H1 (cell line): Measurements from ENCODE around the gene SRSF2. TPM values are rescaled to one million over a fixed set of nuclear protein-coding genes. Genes with fewer than 3 reads are reported as not detected.

Experiments used
- CTCF ChIA-PET: fragments of 300-600 bp; sonication (Branson Sonifier 250); formaldehyde crosslinking; loops from one replicate; lab custom pipeline; 2021; ENCODE audit not compliant: partially characterized antibody; lab: Charles Lee
- POLR2A ChIA-PET: fragments of 300-600 bp; sonication (Branson Sonifier 250); formaldehyde crosslinking; loops from one replicate; lab custom pipeline; 2021; ENCODE audit warnings: inconsistent platforms; ENCODE audit not compliant: partially characterized antibody; lab: Charles Lee
- DNase-seq, 2 experiments: peaks; one replicate each; pipeline versions ENCODE4 v3.0.0 to v3.0.0-alpha.2; 2010 to 2022; ENCODE audit warnings: low spot score in 2 of 2, low read depth in 1 of 2, mixed read lengths in 1 of 2
- FAIRE-seq: peaks from 2 replicates; lab custom pipeline; 2011; peaks lifted over from hg19 to GRCh38; lab: Jason Lieb, UNC
- H2AFZ ChIP-seq: 2 replicates; pipeline ENCODE4 v1.8.1; 2012; ENCODE audit warnings: low read length, inconsistent platforms
- H2AK5ac ChIP-seq: 2 replicates; pipeline ENCODE4 v1.6.1; 2013; ENCODE audit warnings: low read depth, low read length
- H2BK120ac ChIP-seq: replicated peaks from 2 replicates; pipeline ENCODE3; 2013; ENCODE audit warnings: low read depth, low read length, inconsistent platforms
- H2BK12ac ChIP-seq: 2 replicates; pipeline ENCODE4 v1.6.1; 2013; ENCODE audit warnings: low read depth, low read length
- H2BK15ac ChIP-seq: 2 replicates; pipeline ENCODE4 v1.6.1; 2013; ENCODE audit warnings: low read length
- H2BK20ac ChIP-seq: 2 replicates; pipeline ENCODE4 v1.6.1; 2013; ENCODE audit warnings: low read length
- H2BK5ac ChIP-seq: 2 replicates; pipeline ENCODE4 v1.6.1; 2013; ENCODE audit warnings: low read depth, low read length
- H3K14ac ChIP-seq: 2 replicates; pipeline ENCODE4 v1.6.1; 2013; ENCODE audit warnings: inconsistent platforms; ENCODE audit not compliant: insufficient read length
- H3K18ac ChIP-seq: 2 replicates; pipeline ENCODE4 v1.6.1; 2013; ENCODE audit warnings: low read length; ENCODE audit errors: extremely low read depth
- H3K23ac ChIP-seq: 2 replicates; pipeline ENCODE4 v1.6.1; 2013; ENCODE audit warnings: inconsistent platforms; ENCODE audit not compliant: insufficient read length
- H3K23me2 ChIP-seq: 2 replicates; pipeline ENCODE4 v1.6.1; 2013; ENCODE audit warnings: low read depth, low read length
- H3K27ac ChIP-seq: 2 replicates; pipeline ENCODE4 v1.6.1; 2011; ENCODE audit warnings: low read depth, low read length, inconsistent platforms
- H3K27me3 ChIP-seq, 4 experiments: replicated peaks in 1 of 4; 1 replicate in 1 of 4; 2 replicates in 3 of 4; pipeline versions ENCODE4 v1.6.1 to v1.8.1; 2011 to 2013; ENCODE audit warnings: low read length in 3 of 4, mild to moderate bottlenecking in 3 of 4, inconsistent platforms in 2 of 4, mixed read lengths in 2 of 4, moderate library complexity in 1 of 4; ENCODE audit not compliant: control insufficient read depth in 3 of 4, insufficient read depth in 3 of 4; ENCODE audit errors: extremely low read depth in 1 of 4
- H3K36me3 ChIP-seq, 4 experiments: 2 replicates each; pipeline versions ENCODE4 v1.6.1 to v1.8.1; 2011 to 2013; ENCODE audit warnings: mild to moderate bottlenecking in 4 of 4, low read length in 3 of 4, moderate library complexity in 2 of 4, control low read depth in 1 of 4, inconsistent platforms in 1 of 4; ENCODE audit not compliant: insufficient read depth in 4 of 4, control insufficient read depth in 2 of 4
- H3K4ac ChIP-seq: replicated peaks from 2 replicates; pipeline ENCODE3; 2013; ENCODE audit warnings: low read length, low read depth, mixed read lengths, inconsistent platforms; ENCODE audit not compliant: insufficient read length
- H3K4me1 ChIP-seq, 4 experiments: replicated peaks in 1 of 4; 1 replicate in 1 of 4; 2 replicates in 3 of 4; pipeline versions ENCODE4 v1.6.1 to v1.8.1; 2011 to 2013; ENCODE audit warnings: low read length in 3 of 4, inconsistent platforms in 2 of 4, mixed read lengths in 1 of 4; ENCODE audit not compliant: insufficient read depth in 4 of 4, control insufficient read depth in 3 of 4
- H3K4me2 ChIP-seq, 2 experiments: 2 replicates each; pipeline versions ENCODE4 v1.6.1 to v1.8.1; 2011 to 2013; ENCODE audit warnings: low read depth in 2 of 2, low read length in 2 of 2, control low read depth in 1 of 2, inconsistent platforms in 1 of 2, mild to moderate bottlenecking in 1 of 2; ENCODE audit not compliant: insufficient read depth in 1 of 2
- H3K4me3 ChIP-seq, 4 experiments: fragments of 200-600, 300-600 bp in 1 of 4; sonication (generic), shearing (Covaris generic), sonication (Bioruptor Twin) in 1 of 4; 2 replicates each; pipeline versions ENCODE4 v1.5.1 to v1.8.1; 2011 to 2016; ENCODE audit warnings: low read length in 4 of 4, low read depth in 3 of 4, control low read depth in 2 of 4, inconsistent platforms in 2 of 4, mild to moderate bottlenecking in 2 of 4, mixed read lengths in 1 of 4, moderate library complexity in 1 of 4; ENCODE audit not compliant: insufficient read depth in 2 of 4; ENCODE audit errors: extremely low read depth in 1 of 4
- H3K56ac ChIP-seq: replicated peaks from 2 replicates; pipeline ENCODE3; 2013; ENCODE audit warnings: low read depth, mild to moderate bottlenecking, mixed read lengths, low read length, inconsistent platforms; ENCODE audit not compliant: insufficient read length
- H3K79me1 ChIP-seq: 2 replicates; pipeline ENCODE4 v1.6.1; 2013; ENCODE audit warnings: low read depth, low read length, control low read depth
- H3K79me2 ChIP-seq, 2 experiments: 2 replicates each; pipeline versions ENCODE4 v1.6.1 to v1.8.1; 2012 to 2013; ENCODE audit warnings: low read length in 2 of 2, mild to moderate bottlenecking in 2 of 2, inconsistent platforms in 1 of 2; ENCODE audit not compliant: insufficient read depth in 2 of 2, control insufficient read depth in 1 of 2
- H3K9ac ChIP-seq, 4 experiments: replicated peaks in 1 of 4; 1 replicate in 1 of 4; 2 replicates in 3 of 4; pipeline versions ENCODE4 v1.6.1 to v1.8.1; 2011 to 2013; ENCODE audit warnings: low read depth in 3 of 4, low read length in 3 of 4, control low read depth in 2 of 4, mild to moderate bottlenecking in 2 of 4, moderate library complexity in 2 of 4, inconsistent platforms in 1 of 4; ENCODE audit errors: extremely low read depth in 1 of 4
- H3K9me3 ChIP-seq, 2 experiments: 2 replicates each; pipeline versions ENCODE4 v1.6.1 to v1.8.1; 2012 to 2013; ENCODE audit warnings: mild to moderate bottlenecking in 2 of 2, moderate library complexity in 2 of 2, control low read depth in 1 of 2, inconsistent platforms in 1 of 2, low read depth in 1 of 2, low read length in 1 of 2, mixed read lengths in 1 of 2; ENCODE audit not compliant: insufficient read depth in 2 of 2
- H4K20me1 ChIP-seq, 2 experiments: replicated peaks in 1 of 2; 2 replicates each; pipeline versions ENCODE3 to v1.8.1; 2011 to 2013; ENCODE audit warnings: inconsistent platforms in 2 of 2, low read length in 2 of 2, mild to moderate bottlenecking in 1 of 2; ENCODE audit not compliant: insufficient read depth in 2 of 2, control insufficient read depth in 1 of 2
- H4K5ac ChIP-seq: 2 replicates; pipeline ENCODE4 v1.6.1; 2013; ENCODE audit warnings: low read length, low read depth, mixed read lengths, inconsistent platforms; ENCODE audit not compliant: insufficient read length
- H4K8ac ChIP-seq: 2 replicates; pipeline ENCODE4 v1.8.0; 2013; ENCODE audit warnings: mild to moderate bottlenecking, moderate library complexity, low read length, inconsistent platforms; ENCODE audit not compliant: insufficient read depth; ENCODE audit errors: extremely low read depth
- H4K91ac ChIP-seq: replicated peaks from 2 replicates; pipeline ENCODE3; 2013; ENCODE audit warnings: low read length, mixed read lengths, inconsistent platforms; ENCODE audit not compliant: insufficient read length
- CTBP2 ChIP-seq: IDR thresholded peaks from 2 replicates; pipeline ENCODE4 v1.7.0; 2011; ENCODE audit warnings: borderline replicate concordance, mild to moderate bottlenecking, moderate library complexity, mixed read lengths, low read length; ENCODE audit not compliant: insufficient read depth, insufficient read length
- EZH2 ChIP-seq: fragments of 200-600 bp; sonication (generic); IDR thresholded peaks from 2 replicates; pipeline ENCODE4 v1.7.1; 2012; ENCODE audit warnings: low read depth, mild to moderate bottlenecking, moderate library complexity, low read length, inconsistent platforms; ENCODE audit not compliant: severe bottlenecking
- GTF2F1 ChIP-seq: IDR thresholded peaks from 2 replicates; pipeline ENCODE4 v1.6.1; 2012; ENCODE audit warnings: low read depth, low read length, improper control_type of control experiment, borderline replicate concordance
- KDM1A ChIP-seq: fragments of 200-600, 300-600 bp; sonication (generic); IDR thresholded peaks from 2 replicates; pipeline ENCODE4 v1.7.1; 2016; ENCODE audit warnings: mild to moderate bottlenecking, low read length, borderline replicate concordance
- MAFK ChIP-seq: IDR thresholded peaks from 2 replicates; pipeline ENCODE4 v1.6.1; 2012; ENCODE audit warnings: low read depth, mild to moderate bottlenecking, improper control_type of control experiment, low read length
- PHF8 ChIP-seq: fragments of 200-600 bp; sonication (generic); conservative IDR thresholded peaks from 2 replicates; pipeline ENCODE4 v1.7.1; 2012; ENCODE audit warnings: low read depth, mild to moderate bottlenecking, inconsistent platforms, low read length, moderate library complexity
- POLR2AphosphoS5 ChIP-seq: IDR thresholded peaks from 2 replicates; pipeline ENCODE4 v1.6.1; 2011; ENCODE audit warnings: low read depth, low read length
- RAD21 ChIP-seq, 2 experiments: IDR thresholded peaks in 1 of 2; conservative IDR thresholded peaks in 1 of 2; 2 replicates each; pipeline ENCODE4 v1.6.1; 2011; ENCODE audit warnings: low read depth in 2 of 2, low read length in 2 of 2, improper control_type of control experiment in 1 of 2, inconsistent platforms in 1 of 2, mild to moderate bottlenecking in 1 of 2, moderate library complexity in 1 of 2
- SP4 ChIP-seq: IDR thresholded peaks from 2 replicates; pipeline ENCODE4 v1.6.1; 2012; ENCODE audit warnings: low read length, inconsistent platforms
- SRF ChIP-seq: IDR thresholded peaks from 2 replicates; pipeline ENCODE4 v1.6.1; 2011; ENCODE audit warnings: mild to moderate bottlenecking, low read depth, low read length, moderate library complexity
- TAF1 ChIP-seq: IDR thresholded peaks from 2 replicates; pipeline ENCODE4 v1.6.1; 2011; ENCODE audit warnings: mild to moderate bottlenecking, low read depth, low read length
- TEAD4 ChIP-seq: IDR thresholded peaks from 2 replicates; pipeline ENCODE4 v1.6.1; 2012; ENCODE audit warnings: low read depth, low read length, inconsistent platforms, mixed read lengths
- WGBS, 2 experiments: shearing (Covaris generic) in 1 of 2; methylation state at CpG; one replicate each; pipeline versions ENCODE4 v1.1.6 to v1.1.7; 2013 to 2015; ENCODE audit warnings: low lambda C conversion rate in 2 of 2, mixed read lengths in 2 of 2, inconsistent platforms in 1 of 2, low coverage in 1 of 2, missing lambda C conversion rate in 1 of 2; ENCODE audit not compliant: insufficient replicate concordance in 2 of 2, insufficient coverage in 1 of 2, insufficient read length in 1 of 2; ENCODE audit errors: extremely low coverage in 1 of 2, missing lambda C conversion rate in 1 of 2; 5-methylcytosine and 5-hydroxymethylcytosine counted together
- polyA plus RNA-seq, 7 experiments: library from polyadenylated mRNA; depleted of rRNA in 3 of 7; stranded (reverse) in 5 of 7; unstranded in 2 of 7; fragments of >200 nt in 5 of 7; fragments of 200-250 nt in 2 of 7; gene quantifications; 1 replicate in 5 of 7; 2 replicates in 1 of 7; 4 replicates in 1 of 7; pipeline versions ENCODE4 v1.2.1 to v1.2.3, GENCODE V29; 2011 to 2013; ENCODE audit warnings: missing spikeins in 2 of 7, mixed read lengths in 2 of 7
- total RNA-seq: library from RNA; stranded (reverse); fragmentation: NEBNext Ultra II Directional; extraction: Animal tissue kit (Norgen Biotek cat#: 25700); gene quantifications from 2 replicates; pipeline ENCODE4 v1.2.1, GENCODE V29; 2021
- TF ChIP-seq, protein P1 (sequence below): IDR thresholded peaks from 2 replicates; pipeline ENCODE4 v1.6.1; 2012; ENCODE audit warnings: inconsistent platforms

SRSF2 gene
- total and polyA plus RNA-seq, 2 of the 8 experiments (the other 6 are each of a cell fraction or from before 2014, with no cell fraction given) = 397 to 401 TPM

DNA sequence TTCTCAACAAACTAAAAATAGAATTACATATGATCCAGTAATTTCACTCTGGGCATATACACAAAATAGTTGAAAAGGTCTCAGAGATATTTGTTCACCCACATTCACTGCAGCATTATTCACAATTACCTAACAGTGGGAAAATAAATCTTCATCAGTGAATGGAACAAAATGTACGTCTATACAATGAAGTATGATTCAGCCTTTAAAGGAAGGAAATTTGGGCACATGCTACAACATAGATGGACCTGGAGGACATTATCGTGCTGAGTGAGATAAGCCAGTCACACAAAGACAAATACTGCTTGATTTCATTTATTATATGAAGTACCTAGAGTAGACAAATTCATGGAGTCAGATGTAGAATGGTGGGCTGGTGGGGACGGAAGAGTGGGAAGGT lies 47.8 kb upstream of the SRSF2 start:
- Histone ChIP-seq H3K14ac (no peak overlapping the region), H4K5ac (no peak overlapping the region), H4K8ac (no peak overlapping the region), H3K9ac (no peak overlapping the region), H2BK15ac (no peak overlapping the region), H3K4me2 (no peak overlapping the region), H3K23me2 (no peaks in the 10 kb centered on the region), H3K9me3 (no peaks in the 10 kb centered on the region), H3K4me1 (no peaks in the 10 kb centered on the region), H3K27ac (no peak overlapping the region), H3K79me1 (no peaks in the 10 kb centered on the region), H3K18ac (no peak overlapping the region), H3K79me2 (no peaks in the 10 kb centered on the region), H3K27me3 (no peaks in the 10 kb centered on the region), H2BK120ac (no peak overlapping the region), H3K4ac (no peak overlapping the region), H2BK12ac (no peak overlapping the region), H3K23ac (no peak overlapping the region), H3K4me3 (no peak overlapping the region), H2BK20ac (no peak overlapping the region), H2AFZ (no peak overlapping the region), H2BK5ac (no peak overlapping the region), H2AK5ac (no peak overlapping the region), H3K36me3 (0 out of 8 replicates have a peak, but pooled peaks cover 0 to 3% (median 0%) of the 10 kb centered on the region in 4 experiments), H4K20me1 (no peaks in the 10 kb centered on the region), H3K56ac (no peak overlapping the region), H4K91ac (no peak overlapping the region)
- CTCF ChIA-PET = no interaction called here
- DNase-seq = no peak
- POLR2A ChIA-PET = no interaction called here
- no peak for FAIRE-seq
- 89% methylated on average over 3 of the region's 3 CpGs; no CpG with 5 or more reads in 1 of the 2 experiments for WGBS, 2 experiments
- TF ChIP-seq GTF2F1 = no peak
- TF ChIP-seq SP4 = no peak
- TF ChIP-seq TAF1 = no peak
- no peak for TF ChIP-seq MAFK
- no peak for TF ChIP-seq POLR2AphosphoS5
- TF ChIP-seq SRF = no peak
- no peak for TF ChIP-seq TEAD4
- no peak for TF ChIP-seq EZH2
- no peak for TF ChIP-seq KDM1A
- no peak for TF ChIP-seq CTBP2
- no peak for TF ChIP-seq RAD21 (IDR thresholded peaks at IDR 0.05 in 1 of 2, conservative IDR thresholded peaks at IDR 0.05 in 1 of 2; ENCODE audit: low read depth in 2 of 2, low read length in 2 of 2)
- TF ChIP-seq, protein P1, sequence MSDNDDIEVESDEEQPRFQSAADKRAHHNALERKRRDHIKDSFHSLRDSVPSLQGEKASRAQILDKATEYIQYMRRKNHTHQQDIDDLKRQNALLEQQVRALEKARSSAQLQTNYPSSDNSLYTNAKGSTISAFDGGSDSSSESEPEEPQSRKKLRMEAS = no peak
- no peak for TF ChIP-seq PHF8
